GM23338 (cell line): Measurements from ENCODE around the gene ERMP1. TPM values are rescaled to one million over a fixed set of nuclear protein-coding genes. Genes with fewer than 3 reads are reported as not detected.

Experiments
- ATAC-seq: fragments of 200-7000 bp; cut with Tn5 transposase; 3 replicates; pipeline ENCODE4 v1.9.1; 2020
- DNase-seq: peaks from one replicate; pipeline ENCODE4 v3.0.0-alpha.2; 2015; ENCODE audit warnings: low spot score
- H2AFZ ChIP-seq: fragments of 200-600 bp; sonication (generic); 2 replicates; pipeline ENCODE4 v1.8.0; 2016; ENCODE audit warnings: antibody characterized with exemption, mild to moderate bottlenecking, moderate library complexity
- H3F3A ChIP-seq: fragments of 200-600 bp; sonication (generic); replicated peaks from 2 replicates; pipeline ENCODE4 v1.8.0; 2017; ENCODE audit warnings: antibody characterized with exemption, mixed run types, low read depth
- H3K27ac ChIP-seq: fragments of 200-600 bp; sonication (generic); 2 replicates; pipeline ENCODE4 v1.6.1; 2016; ENCODE audit warnings: low read depth
- H3K27me3 ChIP-seq: fragments of 200-600 bp; sonication (generic); 2 replicates; pipeline ENCODE4 v1.8.0; 2016; ENCODE audit warnings: mild to moderate bottlenecking, mixed run types, moderate library complexity; ENCODE audit not compliant: insufficient read depth
- H3K36me3 ChIP-seq: fragments of 200-600 bp; sonication (generic); 2 replicates; pipeline ENCODE4 v1.8.0; 2016; ENCODE audit warnings: mild to moderate bottlenecking; ENCODE audit not compliant: insufficient read depth
- H3K4me1 ChIP-seq: fragments of 200-600 bp; sonication (generic); 2 replicates; pipeline ENCODE4 v1.8.0; 2016; ENCODE audit warnings: mild to moderate bottlenecking, moderate library complexity; ENCODE audit not compliant: insufficient read depth
- H3K4me2 ChIP-seq: fragments of 200-600 bp; sonication (generic); 2 replicates; pipeline ENCODE4 v1.7.1; 2017; ENCODE audit warnings: mixed run types
- H3K4me3 ChIP-seq: fragments of 200-600 bp; sonication (generic); 2 replicates; pipeline ENCODE4 v1.6.1; 2016; ENCODE audit warnings: mixed run types
- H3K79me2 ChIP-seq: fragments of 200-600 bp; sonication (generic); replicated peaks from 2 replicates; pipeline ENCODE4 v1.8.0; 2017; ENCODE audit warnings: mild to moderate bottlenecking; ENCODE audit not compliant: insufficient read depth
- H3K9me2 ChIP-seq: fragments of 200-600 bp; sonication (generic); 2 replicates; pipeline ENCODE4 v1.8.0; 2017; ENCODE audit not compliant: insufficient read depth
- H4K20me1 ChIP-seq: fragments of 200-600 bp; sonication (generic); replicated peaks from 2 replicates; pipeline ENCODE4 v1.8.0; 2017; ENCODE audit warnings: mild to moderate bottlenecking; ENCODE audit not compliant: insufficient read depth
- H3K27ac Mint-ChIP-seq: 2 replicates; pipeline ENCODE4 v1.8.0; 2020; ENCODE audit warnings: inconsistent platforms, mild to moderate bottlenecking, moderate library complexity, mixed read lengths
- H3K27me3 Mint-ChIP-seq: 3 replicates; pipeline ENCODE4 v1.8.0; 2022; ENCODE audit warnings: low read depth, mild to moderate bottlenecking, moderate library complexity, mixed read lengths, inconsistent platforms; ENCODE audit not compliant: insufficient read depth, poor library complexity
- H3K36me3 Mint-ChIP-seq: 3 replicates; pipeline ENCODE4 v1.8.0; 2021; ENCODE audit warnings: low read depth, mild to moderate bottlenecking, inconsistent platforms, moderate library complexity, mixed read lengths
- H3K4me1 Mint-ChIP-seq: 3 replicates; pipeline ENCODE4 v1.8.0; 2020; ENCODE audit warnings: mild to moderate bottlenecking, inconsistent platforms, mixed read lengths
- H3K4me3 Mint-ChIP-seq: 3 replicates; pipeline ENCODE4 v1.8.0; 2021; ENCODE audit warnings: moderate library complexity, mild to moderate bottlenecking, inconsistent platforms, mixed read lengths
- H3K9me3 Mint-ChIP-seq: 3 replicates; pipeline ENCODE4 v1.8.0; 2020; ENCODE audit warnings: moderate library complexity, mild to moderate bottlenecking, inconsistent platforms, mixed read lengths
- CREB1 ChIP-seq: fragments of 250-450 bp; sonication (Bioruptor Pico); IDR thresholded peaks from 2 replicates; pipeline ENCODE4 v1.5.0; 2020; ENCODE audit warnings: low read depth, mild to moderate bottlenecking, moderate library complexity
- EZH2 ChIP-seq: fragments of 200-600 bp; sonication (generic); IDR thresholded peaks from one replicate; pipeline ENCODE4 v1.8.0; 2017; ENCODE audit warnings: antibody characterized with exemption, mild to moderate bottlenecking, low read depth; ENCODE audit not compliant: unreplicated experiment
- EZH2phosphoT487 ChIP-seq: fragments of 200-600 bp; sonication (generic); IDR thresholded peaks from one replicate; pipeline ENCODE4 v1.8.1; 2018; ENCODE audit warnings: antibody characterized with exemption; ENCODE audit not compliant: unreplicated experiment
- NANOG ChIP-seq: IDR thresholded peaks from 2 replicates; pipeline ENCODE4 v1.6.1; 2016; ENCODE audit warnings: antibody characterized with exemption, borderline replicate concordance
- POLR2AphosphoS5 ChIP-seq: IDR thresholded peaks from 2 replicates; pipeline ENCODE4 v1.6.1; 2016; ENCODE audit warnings: antibody characterized with exemption, low read depth
- STAT1 ChIP-seq: IDR thresholded peaks from one replicate; pipeline ENCODE4 v1.6.1; 2016; ENCODE audit warnings: antibody characterized with exemption; ENCODE audit not compliant: unreplicated experiment
- ZNF114 ChIP-seq: fragments of 250-450 bp; sonication (Bioruptor Pico); IDR thresholded peaks from 2 replicates; pipeline ENCODE4 v1.5.0; 2020; ENCODE audit warnings: mild to moderate bottlenecking, moderate library complexity
- ZNF331 ChIP-seq: fragments of 250-450 bp; sonication (Bioruptor Pico); IDR thresholded peaks from 2 replicates; pipeline ENCODE4 v1.5.0; 2020; ENCODE audit warnings: low read depth, mild to moderate bottlenecking, moderate library complexity
- ZNF462 ChIP-seq: fragments of 250-450 bp; sonication (Bioruptor Pico); IDR thresholded peaks from 2 replicates; pipeline ENCODE4 v1.5.0; 2020; ENCODE audit warnings: mild to moderate bottlenecking, moderate library complexity
- polyA plus RNA-seq: library from polyadenylated mRNA; unstranded; fragments of >200 nt; fragmentation: Nextera tagmentation; extraction: Ambion mirVana; gene quantifications from 2 replicates; pipeline ENCODE4 v1.2.1, GENCODE V29; 2016
- total RNA-seq: library from RNA; depleted of rRNA; stranded (reverse); fragments of >200 nt; shearing (Covaris generic); gene quantifications from 2 replicates; pipeline ENCODE4 v1.2.3, GENCODE V29; 2014
- TF ChIP-seq, protein P1 (sequence below), 2 experiments: fragments of 200-600 bp in 1 of 2; sonication (generic) in 1 of 2; conservative IDR thresholded peaks; 2 replicates each; pipeline versions ENCODE4 v1.5.1 to v1.6.1; 2016 to 2017; ENCODE audit warnings: antibody characterized with exemption in 2 of 2, low read depth in 2 of 2, mild to moderate bottlenecking in 2 of 2, moderate library complexity in 1 of 2
- TF ChIP-seq, protein P2 (sequence below): IDR thresholded peaks from one replicate; pipeline ENCODE4 v1.6.1; 2018; ENCODE audit warnings: antibody characterized with exemption; ENCODE audit not compliant: unreplicated experiment

The ERMP1 gene
- total and polyA plus RNA-seq, 2 experiments from 2014 or later, result 5.3 to 23.4 TPM

DNA sequence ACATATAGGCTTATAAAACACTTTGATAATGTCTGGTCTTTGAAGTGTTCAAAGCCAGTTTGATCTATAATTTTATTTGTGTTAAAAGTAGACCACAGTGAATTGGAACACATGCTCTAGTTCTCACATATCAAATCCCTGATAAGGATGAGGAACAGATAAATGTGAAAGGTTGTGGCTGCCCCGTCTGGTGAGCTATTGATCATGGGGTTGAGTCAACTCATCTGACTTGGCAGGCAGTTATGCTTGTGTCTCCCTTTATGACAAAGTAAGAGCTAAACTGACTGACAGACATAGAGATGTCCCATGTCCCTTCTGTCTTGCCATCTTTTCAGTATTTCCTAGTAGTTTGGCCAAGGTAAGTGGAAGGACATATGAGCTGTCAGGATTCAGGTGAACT lies 2.9 kb upstream of the ERMP1 start (continued):
- no peak for TF ChIP-seq ZNF462 (CRISPR knock-in tag)
- TF ChIP-seq, protein P1, sequence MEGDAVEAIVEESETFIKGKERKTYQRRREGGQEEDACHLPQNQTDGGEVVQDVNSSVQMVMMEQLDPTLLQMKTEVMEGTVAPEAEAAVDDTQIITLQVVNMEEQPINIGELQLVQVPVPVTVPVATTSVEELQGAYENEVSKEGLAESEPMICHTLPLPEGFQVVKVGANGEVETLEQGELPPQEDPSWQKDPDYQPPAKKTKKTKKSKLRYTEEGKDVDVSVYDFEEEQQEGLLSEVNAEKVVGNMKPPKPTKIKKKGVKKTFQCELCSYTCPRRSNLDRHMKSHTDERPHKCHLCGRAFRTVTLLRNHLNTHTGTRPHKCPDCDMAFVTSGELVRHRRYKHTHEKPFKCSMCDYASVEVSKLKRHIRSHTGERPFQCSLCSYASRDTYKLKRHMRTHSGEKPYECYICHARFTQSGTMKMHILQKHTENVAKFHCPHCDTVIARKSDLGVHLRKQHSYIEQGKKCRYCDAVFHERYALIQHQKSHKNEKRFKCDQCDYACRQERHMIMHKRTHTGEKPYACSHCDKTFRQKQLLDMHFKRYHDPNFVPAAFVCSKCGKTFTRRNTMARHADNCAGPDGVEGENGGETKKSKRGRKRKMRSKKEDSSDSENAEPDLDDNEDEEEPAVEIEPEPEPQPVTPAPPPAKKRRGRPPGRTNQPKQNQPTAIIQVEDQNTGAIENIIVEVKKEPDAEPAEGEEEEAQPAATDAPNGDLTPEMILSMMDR (conservative IDR thresholded peaks at IDR 0.05; ENCODE audit: low read depth in 2 of 2), result no peak
- TF ChIP-seq POLR2AphosphoS5, result no peak

GRCh38 chr9:5834214-5834613 lies 1.3 kb upstream of the ERMP1 start:
- peak overlapping the region; percentile 1; the same call in 1 of the 3 replicates for H3K4me3 Mint-ChIP-seq
- H2AFZ ChIP-seq, result no peak overlapping the region
- no peak overlapping the region for H3K27ac ChIP-seq
- H3K27ac Mint-ChIP-seq, result no peak overlapping the region
- H3K4me1 Mint-ChIP-seq, result peaks cover 25% of the 10 kb centered on the region
- no peaks in the 10 kb centered on the region; the same call in 1 of the 2 replicates for H3K79me2 ChIP-seq
- H3K9me2 ChIP-seq, result no peaks in the 10 kb centered on the region
- H3F3A ChIP-seq, result no peaks in the 10 kb centered on the region
- H3K27me3 Mint-ChIP-seq, result peaks cover 8% of the 10 kb centered on the region
- 0 out of 2 replicates have a peak, but pooled peaks cover 3% of the 10 kb centered on the region for H4K20me1 ChIP-seq
- H3K4me1 ChIP-seq, result peaks cover 7% of the 10 kb centered on the region
- no peaks in the 10 kb centered on the region for H3K9me3 Mint-ChIP-seq
- peaks cover 3% of the 10 kb centered on the region; the same call in 1 of the 3 replicates for H3K36me3 Mint-ChIP-seq
- no peak overlapping the region for H3K4me3 ChIP-seq
- DNase-seq (no peak), ATAC-seq (no peak)
- H3K36me3 ChIP-seq, result no peaks in the 10 kb centered on the region
- no peak overlapping the region for H3K4me2 ChIP-seq
- H3K27me3 ChIP-seq, result peaks cover 9% of the 10 kb centered on the region; the same call in 1 of the 2 replicates
- no peak for TF ChIP-seq POLR2AphosphoS5
- no peak for TF ChIP-seq CREB1 (CRISPR knock-in tag)
- TF ChIP-seq EZH2, result no peak
- TF ChIP-seq ZNF331, result no peak
- no peak for TF ChIP-seq EZH2phosphoT487
- TF ChIP-seq, protein P2, sequence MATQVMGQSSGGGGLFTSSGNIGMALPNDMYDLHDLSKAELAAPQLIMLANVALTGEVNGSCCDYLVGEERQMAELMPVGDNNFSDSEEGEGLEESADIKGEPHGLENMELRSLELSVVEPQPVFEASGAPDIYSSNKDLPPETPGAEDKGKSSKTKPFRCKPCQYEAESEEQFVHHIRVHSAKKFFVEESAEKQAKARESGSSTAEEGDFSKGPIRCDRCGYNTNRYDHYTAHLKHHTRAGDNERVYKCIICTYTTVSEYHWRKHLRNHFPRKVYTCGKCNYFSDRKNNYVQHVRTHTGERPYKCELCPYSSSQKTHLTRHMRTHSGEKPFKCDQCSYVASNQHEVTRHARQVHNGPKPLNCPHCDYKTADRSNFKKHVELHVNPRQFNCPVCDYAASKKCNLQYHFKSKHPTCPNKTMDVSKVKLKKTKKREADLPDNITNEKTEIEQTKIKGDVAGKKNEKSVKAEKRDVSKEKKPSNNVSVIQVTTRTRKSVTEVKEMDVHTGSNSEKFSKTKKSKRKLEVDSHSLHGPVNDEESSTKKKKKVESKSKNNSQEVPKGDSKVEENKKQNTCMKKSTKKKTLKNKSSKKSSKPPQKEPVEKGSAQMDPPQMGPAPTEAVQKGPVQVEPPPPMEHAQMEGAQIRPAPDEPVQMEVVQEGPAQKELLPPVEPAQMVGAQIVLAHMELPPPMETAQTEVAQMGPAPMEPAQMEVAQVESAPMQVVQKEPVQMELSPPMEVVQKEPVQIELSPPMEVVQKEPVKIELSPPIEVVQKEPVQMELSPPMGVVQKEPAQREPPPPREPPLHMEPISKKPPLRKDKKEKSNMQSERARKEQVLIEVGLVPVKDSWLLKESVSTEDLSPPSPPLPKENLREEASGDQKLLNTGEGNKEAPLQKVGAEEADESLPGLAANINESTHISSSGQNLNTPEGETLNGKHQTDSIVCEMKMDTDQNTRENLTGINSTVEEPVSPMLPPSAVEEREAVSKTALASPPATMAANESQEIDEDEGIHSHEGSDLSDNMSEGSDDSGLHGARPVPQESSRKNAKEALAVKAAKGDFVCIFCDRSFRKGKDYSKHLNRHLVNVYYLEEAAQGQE, result no peak
- TF ChIP-seq NANOG, result no peak
- no peak for TF ChIP-seq ZNF114 (CRISPR knock-in tag)
- TF ChIP-seq, protein P1 (conservative IDR thresholded peaks at IDR 0.05; ENCODE audit: low read depth in 2 of 2), result no peak
- no peak for TF ChIP-seq STAT1
